CD4-positive, alpha-beta T cell treated with Interleukin-6 at 100 ng/mL for 8 hours (primary cell): ENCODE data around the gene SHISA9.
"Not testable (repeated sequence)": the region's sequence is repeated elsewhere in the genome, so short reads cannot be mapped to it uniquely, and the experiment has no call there.

Experiments used
- DNase-seq: peaks from one replicate; pipeline ENCODE4 v3.0.0-alpha.2; 2020; ENCODE audit warnings: mixed read lengths, low spot score

Gene SHISA9

DNA sequence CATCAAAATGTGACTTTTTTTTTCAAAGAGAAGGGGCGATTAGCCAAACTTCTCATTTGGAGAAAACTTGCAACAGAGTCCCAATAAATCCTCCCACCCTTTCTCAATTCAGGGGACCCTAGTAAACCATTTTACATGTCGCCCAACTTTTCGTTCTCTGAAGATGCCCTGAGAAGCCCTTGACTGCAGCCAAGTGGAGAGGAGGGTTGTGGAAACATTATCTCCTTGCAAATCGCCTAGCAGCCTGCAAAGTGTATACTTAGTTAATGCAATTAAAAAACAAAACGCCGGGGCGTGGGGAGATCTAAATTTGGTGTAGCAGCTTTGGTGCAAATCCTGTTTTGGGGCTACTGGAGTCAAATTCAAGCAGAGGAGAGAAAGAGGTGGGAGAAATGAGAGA lies 1.2 kb upstream of the SHISA9 start:
- DNase-seq: no peak

DNA sequence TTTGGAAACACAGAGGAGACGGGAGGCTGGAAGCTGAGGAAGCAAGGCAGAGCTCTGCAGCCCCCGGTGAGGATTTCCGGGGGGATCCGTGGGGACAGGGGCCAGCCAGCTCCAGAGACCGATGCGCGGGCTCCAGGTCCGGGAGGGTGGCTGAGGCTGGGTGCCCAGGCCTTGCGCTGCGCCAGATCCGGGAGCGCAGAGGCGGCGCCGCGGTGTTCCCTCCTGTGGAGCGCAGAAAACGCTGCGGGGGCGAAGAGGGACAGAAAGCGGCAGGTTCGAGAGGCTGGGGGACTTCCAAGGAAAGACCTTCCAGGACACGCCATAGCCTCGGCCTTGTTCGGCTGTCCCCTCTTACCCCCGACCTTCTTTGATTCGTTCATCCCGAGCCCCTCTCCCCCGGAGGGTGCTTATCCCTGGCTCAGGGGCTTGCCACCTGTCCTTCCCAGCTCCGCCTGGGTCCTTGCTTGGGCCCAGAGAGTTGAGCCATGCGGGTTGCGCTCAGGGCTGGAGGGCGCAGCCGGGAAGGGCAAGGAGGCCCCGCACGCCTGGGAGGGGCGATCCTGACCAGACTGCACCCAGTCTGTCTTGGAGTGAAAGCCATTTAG lies 697 bp upstream of the SHISA9 start:
- no peak for DNase-seq

DNA sequence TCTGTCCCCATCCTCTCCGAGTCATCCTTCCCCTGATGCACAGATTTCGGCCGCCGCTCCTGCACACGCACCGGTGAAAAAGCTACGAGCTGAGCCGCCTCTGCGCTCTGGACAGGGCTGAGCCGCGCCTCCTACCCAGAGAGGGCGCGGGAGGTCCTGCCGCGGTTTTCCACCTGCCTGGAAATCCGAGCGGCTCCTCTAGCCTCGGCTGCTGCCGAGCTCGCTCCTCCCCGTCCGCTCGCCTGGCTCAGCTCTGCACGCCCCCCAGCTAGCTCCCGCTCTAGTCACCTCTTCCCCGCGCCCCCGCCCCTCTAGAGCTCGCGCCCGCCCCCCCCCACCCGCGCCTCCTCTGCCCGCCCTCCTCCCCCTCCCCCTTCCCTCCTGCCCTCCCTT lies 198 bp upstream of the SHISA9 start:
- no peak for DNase-seq

DNA sequence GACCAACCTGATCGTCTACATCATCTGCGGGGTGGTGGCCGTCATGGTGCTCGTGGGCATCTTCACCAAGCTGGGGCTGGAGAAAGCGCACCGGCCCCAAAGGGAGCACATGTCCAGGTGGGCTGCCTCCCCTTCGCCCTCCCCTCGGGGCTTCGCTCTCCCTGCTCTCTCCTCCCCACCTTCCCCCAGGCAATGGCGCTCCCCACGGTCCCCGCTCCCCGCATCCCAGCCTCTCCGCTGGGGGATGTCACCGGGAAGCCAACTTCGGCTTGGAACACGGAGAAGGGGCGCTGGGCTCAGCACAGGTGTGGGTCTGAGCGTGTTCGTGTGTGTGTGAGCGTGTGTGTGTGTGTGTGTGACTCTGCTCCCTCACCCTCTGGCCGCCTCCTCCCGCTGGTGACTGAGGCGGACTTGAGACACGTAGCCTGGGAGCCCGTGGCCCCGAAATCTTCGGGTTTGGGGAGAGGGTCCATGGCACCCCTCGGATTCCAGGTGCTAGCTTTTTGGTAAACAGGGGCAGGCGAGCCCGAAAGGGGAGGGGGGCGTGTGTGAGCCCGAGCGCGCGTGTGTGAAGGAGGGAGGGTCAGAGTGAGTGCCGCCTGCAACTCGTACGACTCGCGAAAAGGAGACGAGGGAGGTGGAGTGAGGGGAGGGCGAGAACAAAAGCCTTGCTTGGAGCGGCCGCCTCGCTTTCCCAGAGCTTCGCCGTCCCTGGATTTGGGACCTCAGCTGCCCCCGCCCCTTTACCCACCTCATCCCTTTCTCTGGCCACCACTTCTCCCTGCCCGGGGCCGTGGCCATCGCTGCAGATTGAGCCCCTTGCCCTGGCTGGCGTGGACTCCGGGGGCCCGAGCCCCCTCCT lies 1.3 kb downstream of the SHISA9 start:
- no peak for DNase-seq

DNA sequence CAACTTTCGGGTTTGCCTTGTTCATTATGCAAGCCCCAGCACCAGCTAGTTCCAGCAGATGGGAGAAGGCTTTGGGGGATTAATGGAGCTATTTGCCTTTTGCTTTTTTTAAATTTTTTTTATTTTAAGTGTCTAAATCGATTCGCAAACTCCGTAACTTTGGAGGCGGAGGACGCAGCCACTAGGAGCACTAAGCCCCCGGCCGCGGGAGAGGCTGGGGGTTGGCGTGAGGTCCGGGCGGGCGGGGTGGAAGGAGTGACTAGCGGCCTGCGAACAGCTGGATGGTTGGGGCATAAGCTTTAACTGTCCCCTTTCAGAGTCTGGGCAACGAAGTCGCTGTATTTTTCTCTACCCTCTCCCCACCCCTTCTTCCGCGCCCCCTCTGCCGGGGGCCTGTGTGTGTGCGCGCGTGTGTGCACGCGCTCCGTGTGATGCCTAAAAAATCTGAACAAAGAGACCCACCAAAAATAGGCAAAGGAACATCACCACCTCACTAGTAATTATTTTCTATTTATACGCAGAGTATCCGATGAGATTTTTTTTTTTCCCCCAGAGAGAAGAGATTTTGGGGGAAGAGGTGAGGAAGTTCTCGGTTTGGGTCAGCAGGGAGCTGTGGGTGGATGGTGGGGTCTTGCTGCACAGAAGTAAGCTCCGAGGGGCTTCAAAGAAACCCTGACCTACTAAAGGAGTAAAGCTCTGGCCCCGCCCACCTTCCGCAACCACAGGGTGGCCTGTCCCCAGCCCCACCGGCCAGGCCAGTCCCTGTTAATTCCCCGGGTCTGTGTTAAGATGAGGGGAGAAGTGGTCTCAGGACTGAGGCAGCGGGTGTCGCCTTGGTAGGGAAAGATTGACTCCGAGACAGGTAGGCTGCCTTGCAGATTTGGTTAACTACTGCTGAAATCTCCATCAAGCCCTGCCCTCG lies 2.3 kb downstream of the SHISA9 start:
- no peak for DNase-seq

DNA sequence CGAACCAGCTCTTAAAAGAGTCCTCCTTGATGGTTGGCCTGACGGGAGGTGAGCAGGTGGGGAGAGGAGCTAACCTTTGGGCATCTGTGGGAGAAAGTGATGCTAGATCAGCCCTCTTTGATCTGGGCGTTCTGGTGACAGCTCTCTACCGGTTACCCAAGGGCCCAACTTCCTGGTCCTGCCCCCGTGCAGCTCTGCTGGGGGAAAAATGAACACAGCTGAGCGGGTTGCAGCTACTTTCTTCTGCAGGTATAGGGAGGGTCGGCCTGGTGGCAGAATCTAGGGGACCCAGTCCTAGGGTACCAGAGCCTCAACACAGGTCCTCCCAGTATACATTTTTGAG lies 2.9 kb downstream of the SHISA9 start:
- DNase-seq: no peak

DNA sequence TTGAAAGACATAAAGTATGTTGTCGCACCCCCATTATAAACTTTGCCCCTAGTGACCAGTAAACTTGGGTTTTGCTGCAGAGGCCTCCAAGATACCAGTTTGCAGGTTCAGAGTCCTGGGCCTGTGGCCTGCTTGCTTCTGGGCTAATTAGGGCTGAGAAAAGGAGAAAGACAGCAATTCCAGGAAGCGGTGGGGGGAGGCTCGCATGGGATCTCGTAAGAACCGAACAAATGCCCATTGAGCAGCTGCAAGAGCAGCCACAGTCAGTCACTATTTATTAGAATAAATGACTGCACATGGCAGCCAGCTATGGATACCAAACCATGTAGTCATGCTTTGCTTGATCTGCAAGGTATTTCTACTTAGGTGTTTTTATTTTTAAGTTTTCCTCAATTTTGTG lies 4.9 kb downstream of the SHISA9 start:
- DNase-seq: no peak

DNA sequence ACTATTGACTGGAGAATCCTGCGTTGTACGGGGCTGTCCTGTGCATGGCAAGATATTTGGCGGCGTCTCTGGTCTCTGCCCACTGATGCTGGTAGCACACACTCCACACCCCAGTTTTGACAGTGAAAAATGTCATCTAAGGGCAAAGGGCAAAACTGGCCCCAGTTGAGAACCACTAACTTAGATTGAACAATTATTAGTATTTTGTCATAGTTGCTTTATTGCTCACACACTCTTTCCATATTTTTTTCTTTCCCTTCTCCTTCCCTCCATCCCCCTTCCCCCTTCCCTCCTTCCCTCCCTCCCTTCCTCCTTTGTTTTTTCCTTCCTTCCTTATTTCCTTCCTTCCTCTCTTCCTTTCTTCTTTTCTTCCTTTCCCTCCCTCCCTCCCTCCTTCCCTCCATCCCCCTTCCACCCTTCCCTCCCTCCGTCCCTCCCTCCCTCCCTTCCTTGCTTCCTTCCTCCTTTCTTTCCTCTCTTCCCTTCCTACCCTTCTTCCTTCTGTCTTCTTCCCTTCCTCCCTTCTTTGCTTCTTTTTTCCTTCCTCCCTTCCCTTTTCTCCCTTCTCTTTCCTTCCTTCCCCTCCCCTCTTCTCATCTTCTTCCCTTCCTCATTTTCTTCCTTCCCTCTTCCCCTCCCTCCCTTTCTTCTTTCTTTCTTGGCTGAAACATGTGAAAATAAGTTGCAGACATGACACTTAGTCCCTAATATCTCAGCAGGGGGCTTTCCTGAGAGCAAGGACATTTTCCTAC lies 5.5 kb downstream of the SHISA9 start:
- DNase-seq: no peak

DNA sequence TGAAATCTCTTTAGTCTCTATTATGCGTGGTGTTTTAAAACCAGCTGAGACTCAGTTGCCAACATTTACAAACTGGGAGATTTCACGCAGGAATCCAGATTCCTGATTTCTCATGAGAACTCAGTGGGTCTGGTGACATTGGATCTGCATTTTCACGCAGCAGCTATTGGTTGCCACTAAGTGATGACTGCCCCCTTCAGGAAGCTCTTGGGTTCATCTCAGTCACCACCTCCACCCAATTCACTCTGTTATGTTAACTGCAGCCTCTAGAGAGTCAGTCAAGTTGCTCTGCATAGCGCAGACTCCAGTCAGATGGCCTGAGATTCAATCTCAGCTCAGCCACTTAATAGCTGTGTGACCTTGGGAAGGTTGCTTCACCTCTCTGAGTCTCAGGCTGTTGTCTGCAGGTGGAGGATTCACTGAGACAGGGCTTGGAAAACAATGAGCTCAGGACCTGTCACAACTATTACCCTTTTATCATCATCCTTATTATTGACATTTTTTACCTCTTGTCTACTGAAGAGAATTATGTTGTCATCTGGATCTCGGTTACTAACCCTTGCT lies 6.4 kb downstream of the SHISA9 start:
- DNase-seq: no peak

DNA sequence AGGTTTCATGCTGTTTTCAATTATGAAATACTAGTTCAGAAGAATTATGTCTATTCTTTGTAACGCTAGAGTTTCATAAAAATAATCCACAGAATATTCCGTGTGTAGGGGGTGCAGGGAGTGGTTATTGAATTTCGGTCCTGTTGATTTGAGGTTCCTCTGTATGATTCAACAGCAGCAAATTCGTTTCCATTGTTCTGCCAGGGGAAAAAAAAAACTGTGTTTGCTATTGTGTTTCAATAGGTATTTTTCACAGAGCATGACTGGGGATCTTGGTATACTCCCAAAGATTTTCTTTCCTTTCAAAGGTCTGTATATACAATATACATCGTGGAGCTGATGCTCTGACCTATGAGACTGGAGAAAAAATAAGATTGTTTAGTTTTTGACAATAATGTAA lies 15.8 kb downstream of the SHISA9 start:
- no peak for DNase-seq

DNA sequence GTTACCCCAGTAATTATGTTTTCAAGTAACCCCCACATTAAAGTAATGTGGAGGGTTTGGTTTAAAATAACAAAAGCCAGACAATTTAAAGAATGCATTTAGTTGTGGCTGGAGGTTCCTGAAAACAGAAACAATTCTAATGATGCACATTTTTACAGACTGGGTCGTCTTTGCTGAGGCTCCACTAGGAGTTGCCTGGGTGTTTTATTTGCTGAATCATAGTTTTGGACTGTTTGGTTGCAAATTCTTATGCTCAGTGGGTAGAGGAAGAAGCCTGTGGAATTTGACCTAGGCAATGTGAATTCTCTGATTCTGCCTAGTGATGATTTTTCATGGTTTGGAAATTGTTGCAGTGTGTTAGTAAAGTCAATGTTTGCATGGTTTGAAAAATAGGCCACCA lies 16.3 kb downstream of the SHISA9 start:
- no peak for DNase-seq

DNA sequence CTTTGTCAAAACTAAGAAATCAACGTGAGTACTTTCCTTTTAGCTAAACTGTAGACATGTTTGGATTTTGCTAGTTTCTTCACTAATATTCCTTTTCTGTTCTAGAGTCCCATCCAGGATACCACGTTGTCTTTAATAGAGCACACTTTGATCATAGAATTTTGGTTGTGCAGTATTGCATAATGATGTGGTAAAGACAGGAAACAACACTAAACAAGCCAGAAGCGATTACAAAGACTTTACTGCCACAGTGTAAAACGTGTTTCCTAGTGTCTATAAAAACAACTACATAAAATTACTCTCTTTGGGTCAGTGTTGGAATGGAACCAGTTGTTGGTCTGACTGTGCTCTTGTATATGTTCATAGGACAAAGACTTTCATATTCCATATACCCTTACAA lies 19.3 kb downstream of the SHISA9 start:
- no peak for DNase-seq

DNA sequence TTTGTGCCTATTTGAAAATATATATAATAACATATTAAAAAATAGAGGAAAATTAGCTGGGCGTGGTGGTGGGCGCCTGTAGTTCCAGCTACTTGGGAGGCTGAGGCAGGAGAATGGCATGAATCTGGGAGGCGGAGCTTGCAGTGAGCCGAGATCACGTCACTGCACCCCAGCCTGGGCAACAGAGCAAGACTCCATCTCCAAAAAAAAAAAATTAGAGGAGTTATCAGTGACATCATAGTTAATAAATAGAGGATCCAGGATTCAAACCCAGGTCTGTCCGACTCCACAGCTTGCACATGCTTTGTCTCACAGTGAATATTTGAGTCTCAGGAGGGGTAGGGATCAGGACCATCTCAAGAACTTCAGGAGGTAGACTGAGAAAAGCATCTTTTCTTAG lies 22.2 kb downstream of the SHISA9 start:
- DNase-seq: not testable (repeated sequence)

DNA sequence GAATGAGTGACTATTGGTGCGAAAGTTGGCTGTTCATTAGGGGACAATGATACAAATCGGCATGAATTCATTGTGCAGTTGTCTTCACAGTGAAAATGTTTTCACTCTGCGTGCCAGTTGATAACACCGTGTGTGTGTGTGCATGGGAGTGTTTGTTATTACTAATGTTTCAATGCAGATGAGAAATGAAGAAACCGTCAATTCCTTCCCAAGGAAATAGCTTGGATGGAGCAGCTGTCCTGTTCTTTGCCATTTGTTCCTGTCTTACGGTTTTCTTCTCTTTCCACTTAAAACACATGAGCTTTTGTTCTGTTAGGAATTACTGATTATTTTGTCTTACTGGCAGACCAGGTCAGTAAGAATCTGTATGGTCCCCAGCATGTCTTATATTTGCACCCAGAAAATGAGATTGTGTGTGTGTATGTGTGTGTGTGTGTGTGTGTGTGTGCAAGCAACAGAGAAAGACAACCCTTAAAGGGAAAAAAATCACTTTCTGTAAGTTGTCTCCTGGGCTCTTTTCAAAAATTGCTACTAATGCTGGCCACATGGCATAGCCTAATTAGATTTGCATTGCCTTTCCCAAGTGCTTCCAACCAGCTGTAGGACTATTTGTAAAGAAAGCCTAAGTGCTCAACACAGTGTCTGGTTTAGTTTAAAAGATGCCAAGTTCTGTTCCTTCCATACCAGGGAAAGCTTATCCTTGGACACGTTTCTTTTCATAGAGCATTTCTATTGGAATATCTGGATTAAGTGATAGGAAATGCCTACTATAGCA lies 23.8 kb downstream of the SHISA9 start:
- no peak for DNase-seq

DNA sequence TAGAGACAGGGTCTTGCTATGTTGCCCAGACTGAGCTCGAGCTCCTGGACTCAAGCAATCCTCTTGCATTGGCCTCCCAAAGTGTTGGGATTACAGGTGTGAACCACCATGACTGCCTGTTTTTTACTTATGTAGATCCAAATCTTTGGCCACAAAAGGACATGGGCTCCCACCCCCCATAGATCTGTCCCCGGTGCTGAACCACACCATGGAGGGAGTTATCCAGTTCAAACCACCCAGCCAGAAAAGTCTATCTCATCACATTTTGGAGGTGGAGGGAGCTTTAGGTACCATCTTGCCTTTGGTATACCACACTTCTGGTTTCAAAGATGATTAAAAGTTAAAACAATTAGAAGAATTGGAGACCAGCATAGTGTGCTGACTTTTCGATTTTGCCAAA lies 26.2 kb downstream of the SHISA9 start:
- DNase-seq: no peak

DNA sequence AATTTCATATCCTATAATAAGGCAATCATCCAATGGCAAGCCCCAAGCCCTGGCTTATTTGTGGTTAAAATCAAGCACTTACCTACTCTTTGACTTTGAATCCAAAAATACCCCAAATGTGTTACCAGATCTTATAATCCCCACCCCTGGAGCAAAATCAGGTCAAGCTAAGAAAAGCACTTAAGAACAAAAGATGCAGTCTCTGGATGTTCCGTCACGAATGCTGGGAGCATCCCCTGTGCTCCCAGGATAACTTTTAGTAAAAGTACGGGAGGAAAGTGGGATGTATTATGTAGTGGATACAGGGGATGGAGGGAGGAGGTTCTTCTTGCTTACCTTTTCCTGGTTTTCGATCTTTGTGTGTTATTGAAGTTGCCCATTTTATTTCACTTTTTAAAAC lies 29.5 kb downstream of the SHISA9 start:
- DNase-seq: no peak

DNA sequence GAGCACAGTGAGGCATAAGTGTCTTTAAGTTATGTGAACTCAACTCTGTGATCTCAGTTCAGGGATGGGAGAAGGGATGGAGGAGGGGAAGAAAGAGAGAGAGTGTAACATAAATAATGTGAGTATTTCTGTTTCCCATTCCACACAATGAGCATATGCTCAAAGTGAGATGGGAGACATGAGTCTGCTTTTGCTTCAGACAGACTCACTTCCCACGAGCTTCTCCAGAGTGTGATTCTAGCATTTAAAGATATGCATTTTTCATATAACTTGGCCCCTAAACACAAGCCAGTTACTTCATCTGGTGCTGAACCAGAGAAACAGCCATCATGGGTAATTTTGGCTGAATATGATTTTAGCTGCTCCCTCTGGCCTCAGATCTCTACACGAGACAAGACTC lies 35.0 kb downstream of the SHISA9 start:
- no peak for DNase-seq

DNA sequence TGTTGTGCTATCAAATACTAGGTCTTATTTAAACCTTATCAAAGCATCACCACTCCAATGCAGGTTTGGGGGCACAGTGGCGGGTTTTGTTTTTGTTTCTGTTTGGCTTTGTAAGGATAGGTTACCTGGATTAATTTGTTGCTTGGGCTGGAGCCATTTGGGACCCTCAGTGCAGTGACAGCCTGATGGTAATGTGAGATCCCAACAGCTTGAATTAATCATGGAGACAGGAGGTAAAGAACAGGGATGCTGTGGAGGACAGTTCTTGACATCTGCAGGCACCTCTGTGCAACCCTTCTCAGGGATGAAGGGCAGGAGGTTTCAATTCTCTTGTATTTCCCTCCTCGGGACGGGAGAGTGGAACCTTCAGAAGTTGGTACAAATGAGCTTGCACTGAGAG lies 40.5 kb downstream of the SHISA9 start:
- no peak for DNase-seq

DNA sequence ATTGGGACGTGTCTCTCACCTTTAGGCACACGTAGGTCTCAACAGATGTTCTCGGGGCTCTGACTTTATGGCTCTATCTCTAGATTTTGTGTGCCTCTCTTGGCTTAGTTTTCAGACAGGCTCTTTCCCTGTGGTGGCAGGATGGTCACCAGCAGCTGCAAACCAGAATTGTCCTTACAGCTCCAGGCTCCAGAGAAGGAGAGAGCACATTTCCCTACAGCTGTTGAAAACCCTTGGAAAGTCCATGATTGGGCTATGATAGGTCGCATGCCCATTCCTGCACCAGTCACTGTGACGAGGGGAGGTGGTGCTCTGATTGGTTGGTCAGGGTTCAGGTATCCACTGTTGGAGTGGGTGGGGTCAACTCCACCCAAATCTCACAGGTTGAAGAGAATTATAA lies 41.5 kb downstream of the SHISA9 start:
- DNase-seq: no peak

DNA sequence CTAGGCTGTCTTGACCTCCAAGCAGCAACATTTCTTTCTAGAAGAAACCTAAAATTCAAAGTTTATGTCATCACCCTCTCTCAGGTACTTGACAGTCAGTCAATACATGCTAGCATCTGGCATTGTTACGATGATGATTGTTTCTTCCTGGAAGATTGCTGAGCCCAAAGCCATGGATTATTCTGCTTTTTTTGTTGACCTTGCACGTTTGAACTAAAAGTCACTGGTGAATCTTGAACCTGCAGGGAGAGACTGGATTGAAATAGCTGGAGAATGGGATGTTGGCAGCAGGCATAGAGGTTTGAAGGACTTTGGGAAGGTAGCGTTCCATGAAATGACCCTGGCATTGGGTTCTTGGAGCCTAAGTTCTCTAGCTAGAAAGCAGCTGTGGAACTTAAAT lies 42.9 kb downstream of the SHISA9 start:
- DNase-seq: no peak

DNA sequence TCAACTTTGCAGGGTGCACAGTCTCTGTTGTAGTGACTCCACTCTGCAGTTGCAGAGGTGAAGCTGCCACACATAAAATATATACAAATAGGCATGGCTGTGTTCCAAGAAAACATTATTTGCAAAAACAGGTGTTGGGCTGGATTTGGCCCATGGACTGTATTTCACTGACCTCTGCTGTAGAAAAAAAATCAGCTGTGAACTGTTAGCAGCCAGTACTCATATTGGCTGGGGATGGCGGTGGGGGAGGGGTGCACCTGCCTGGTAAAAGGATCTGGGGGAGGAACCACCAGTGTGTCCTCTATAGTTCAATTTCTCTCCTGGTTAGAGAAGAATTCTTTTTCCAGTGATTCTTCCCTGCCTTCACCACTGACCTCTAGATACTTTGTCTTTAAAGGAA lies 50.0 kb downstream of the SHISA9 start:
- DNase-seq: no peak
